H7 (cell line): Measurements from ENCODE around the gene LRRIQ3. TPM values are rescaled to one million over a fixed set of nuclear protein-coding genes. Genes with fewer than 3 reads are reported as not detected.

Experiments
- DNase-seq: peaks from one replicate; pipeline ENCODE4 v3.0.0; 2012
- H3K27me3 ChIP-seq: 2 replicates; pipeline ENCODE4 v1.6.0; 2011; ENCODE audit warnings: mild to moderate bottlenecking, low read length; ENCODE audit not compliant: control insufficient read depth, insufficient read depth
- H3K36me3 ChIP-seq: replicated peaks from 2 replicates; pipeline ENCODE4 v1.5.1; 2011; ENCODE audit warnings: low read length; ENCODE audit not compliant: control insufficient read depth, insufficient read depth
- H3K4me3 ChIP-seq: 2 replicates; pipeline ENCODE4 v1.5.1; 2011; ENCODE audit warnings: low read depth, mild to moderate bottlenecking, control low read depth, low read length, moderate library complexity; ENCODE audit not compliant: insufficient read depth
- total RNA-seq: library from RNA; depleted of rRNA; stranded (reverse); fragments of >200 nt; shearing (Covaris generic); gene quantifications from 2 replicates; pipeline ENCODE4 v1.2.3, GENCODE V29; 2014; rRNA removed

The LRRIQ3 gene
- total RNA-seq, 1 experiment from 2014 or later, result 0.42 TPM

DNA sequence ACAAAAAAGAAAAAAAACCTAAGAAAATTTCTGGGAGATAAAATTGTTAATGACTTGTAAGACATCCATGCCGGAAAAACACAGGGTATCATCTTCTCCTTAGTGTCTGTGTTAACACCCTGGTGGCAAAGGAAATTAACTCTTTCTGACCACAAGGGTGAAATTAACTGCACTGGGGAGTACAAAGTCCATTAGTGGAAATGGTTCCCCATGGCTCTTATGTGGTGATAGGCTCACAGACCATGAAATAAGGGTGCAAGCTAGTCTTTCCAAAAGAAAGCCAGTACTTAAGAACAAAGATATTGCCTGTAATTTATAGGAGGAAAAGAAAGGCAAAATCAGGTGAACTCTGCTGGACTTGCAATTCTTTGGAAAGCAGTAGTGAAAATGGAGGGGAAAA, 185.4 kb downstream of the LRRIQ3 start:
- no peaks in the 10 kb centered on the region for H3K36me3 ChIP-seq
- H3K4me3 ChIP-seq, result no peak overlapping the region
- H3K27me3 ChIP-seq, result no peaks in the 10 kb centered on the region
- no peak for DNase-seq

DNA sequence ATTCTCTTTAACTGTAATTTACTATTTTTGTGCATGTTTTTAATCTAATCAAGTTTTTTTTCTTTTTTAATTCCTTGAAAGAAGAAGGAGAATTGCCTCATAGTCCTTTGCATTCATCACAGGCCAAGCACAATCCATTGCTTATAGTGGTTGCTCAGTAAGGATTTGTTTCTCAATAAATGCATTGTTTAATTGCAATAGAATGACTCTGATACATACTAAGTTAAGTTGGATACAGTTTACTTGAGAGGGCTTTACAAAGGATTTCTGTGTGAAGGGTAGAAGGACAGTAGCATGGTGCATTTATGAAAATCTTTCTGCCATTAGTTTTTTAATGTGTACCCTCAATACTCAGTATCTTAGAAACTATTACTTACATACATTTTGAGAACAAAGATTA, 186.2 kb downstream of the LRRIQ3 start:
- no peaks in the 10 kb centered on the region for H3K27me3 ChIP-seq
- DNase-seq, result no peak
- no peaks in the 10 kb centered on the region for H3K36me3 ChIP-seq
- no peak overlapping the region for H3K4me3 ChIP-seq

DNA sequence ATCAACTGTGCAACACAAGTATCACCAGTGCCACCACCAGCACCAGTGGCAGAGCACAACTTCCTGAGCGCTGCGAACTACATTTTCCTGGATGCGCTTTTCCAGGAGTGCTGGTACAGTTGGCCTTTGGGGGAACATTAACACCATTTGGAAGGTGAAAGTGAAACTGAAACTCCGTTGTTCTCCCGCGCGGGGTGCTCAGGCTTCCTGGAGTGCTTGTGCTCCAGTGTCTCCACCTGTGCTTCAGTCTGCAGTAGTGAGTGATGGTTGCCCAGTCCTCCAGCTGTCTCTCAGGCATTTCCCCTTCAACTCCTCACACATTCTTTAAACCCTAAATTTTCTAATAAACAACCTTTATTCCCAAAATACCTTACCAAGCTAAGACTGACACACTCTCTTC, 187.8 kb downstream of the LRRIQ3 start:
- no peak for DNase-seq
- no peaks in the 10 kb centered on the region for H3K27me3 ChIP-seq
- H3K4me3 ChIP-seq, result no peak overlapping the region
- H3K36me3 ChIP-seq, result no peaks in the 10 kb centered on the region

DNA sequence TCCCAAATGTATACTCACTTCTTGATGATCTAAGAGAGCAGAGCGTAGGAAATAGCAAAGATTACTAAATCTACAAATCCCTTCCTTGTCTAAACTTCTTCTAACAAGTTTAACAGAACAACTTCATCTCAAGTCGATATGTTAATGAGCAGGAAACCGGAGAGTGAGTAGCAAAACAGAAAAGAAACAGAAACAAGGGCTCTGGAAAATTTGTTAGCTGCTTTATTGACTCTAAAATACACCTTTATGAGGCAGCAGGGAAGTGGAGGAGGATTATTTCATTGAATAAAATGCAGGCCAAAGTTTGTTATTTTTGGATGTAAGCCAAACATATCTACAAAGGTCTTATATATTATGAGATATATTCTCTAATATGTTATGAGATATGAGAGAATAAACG, 192.4 kb downstream of the LRRIQ3 start:
- H3K36me3 ChIP-seq, result no peaks in the 10 kb centered on the region
- H3K4me3 ChIP-seq, result no peak overlapping the region
- no peaks in the 10 kb centered on the region for H3K27me3 ChIP-seq
- DNase-seq, result no peak

DNA sequence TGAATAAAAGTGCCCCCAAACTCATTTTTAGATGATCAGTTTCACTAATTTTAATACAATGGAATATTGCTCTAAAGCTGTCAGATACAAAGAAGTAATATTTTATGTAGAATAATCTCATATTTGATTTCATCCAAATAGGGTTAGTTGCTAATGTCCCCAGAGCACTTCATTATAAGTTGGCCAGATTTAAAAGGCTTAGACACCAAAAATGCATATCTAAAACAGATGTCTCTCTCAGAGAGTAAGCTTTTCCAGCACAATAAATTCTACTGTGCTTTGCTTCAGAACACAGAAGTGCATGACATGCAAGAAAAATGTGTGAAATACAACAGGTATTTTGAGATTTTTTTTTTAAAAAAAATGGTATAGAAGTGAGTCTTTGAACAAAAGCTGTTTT, 194.2 kb downstream of the LRRIQ3 start:
- DNase-seq, result no peak
- H3K36me3 ChIP-seq, result no peaks in the 10 kb centered on the region
- no peak overlapping the region for H3K4me3 ChIP-seq
- no peaks in the 10 kb centered on the region for H3K27me3 ChIP-seq

DNA sequence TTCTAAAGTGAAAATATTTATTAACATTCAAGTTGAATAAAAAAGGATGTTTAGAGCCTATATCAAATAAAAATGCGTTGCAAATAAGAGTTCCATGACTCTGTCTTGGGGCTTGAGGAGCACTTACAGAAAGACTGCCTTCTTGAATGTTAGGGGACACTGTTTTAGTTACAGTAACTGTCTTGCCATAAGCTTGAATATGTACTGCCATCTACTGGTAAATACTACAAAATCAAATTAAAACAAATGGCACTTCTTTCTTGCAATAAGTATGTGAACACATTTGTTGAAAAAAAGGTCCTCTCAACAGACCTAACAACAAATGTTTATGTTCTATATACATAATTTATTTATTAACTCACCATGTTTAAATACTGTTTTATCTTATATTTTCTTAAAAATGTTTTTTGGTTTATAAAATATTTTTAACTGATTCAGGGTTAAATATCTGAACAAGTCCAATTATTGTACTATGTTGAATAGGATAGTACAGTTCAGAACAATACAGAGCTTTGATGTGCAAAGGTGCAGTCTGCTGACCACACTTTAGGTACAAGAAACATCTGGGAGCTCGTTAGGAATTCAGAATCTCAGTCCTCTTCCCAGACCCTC, 199.5 kb downstream of the LRRIQ3 start:
- no peak overlapping the region for H3K4me3 ChIP-seq
- peak; percentile 8 for DNase-seq
- no peaks in the 10 kb centered on the region for H3K36me3 ChIP-seq
- no peaks in the 10 kb centered on the region for H3K27me3 ChIP-seq

DNA sequence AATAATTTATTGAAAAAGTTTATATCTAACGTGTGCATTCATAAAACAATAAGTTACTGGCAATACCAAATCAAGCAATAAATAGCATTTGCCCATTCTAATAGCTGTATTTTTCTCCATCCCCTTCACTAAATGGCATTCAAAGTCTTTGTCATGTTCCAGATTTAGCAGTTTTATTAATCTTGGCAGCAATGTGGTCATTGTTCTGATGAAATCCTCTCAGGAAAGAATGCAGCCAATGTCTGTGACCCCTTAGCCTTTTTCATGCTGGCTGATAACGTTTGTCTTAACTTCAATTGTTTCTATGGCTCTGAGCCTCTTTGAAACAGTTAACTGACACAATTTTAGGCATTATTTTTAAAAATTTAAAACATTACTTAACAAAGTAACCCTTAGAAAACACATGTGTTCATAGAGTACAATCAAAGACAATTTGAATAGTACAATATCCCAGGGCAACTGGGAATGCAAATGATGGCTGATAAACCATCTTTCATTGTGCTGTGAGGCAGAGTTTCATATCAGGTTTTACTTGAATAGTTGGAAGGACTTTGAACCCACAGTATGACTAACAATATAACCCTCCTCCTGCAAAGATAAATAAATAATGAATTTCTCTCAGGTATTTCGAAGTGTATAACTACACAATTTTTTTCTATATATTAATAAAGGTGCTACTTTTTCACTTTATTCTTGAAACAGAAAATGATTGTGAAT, 217.5 kb downstream of the LRRIQ3 start:
- Histone ChIP-seq H3K27me3 (no peaks in the 10 kb centered on the region), H3K4me3 (no peak overlapping the region), H3K36me3 (no peaks in the 10 kb centered on the region)
- DNase-seq, result no peak

DNA sequence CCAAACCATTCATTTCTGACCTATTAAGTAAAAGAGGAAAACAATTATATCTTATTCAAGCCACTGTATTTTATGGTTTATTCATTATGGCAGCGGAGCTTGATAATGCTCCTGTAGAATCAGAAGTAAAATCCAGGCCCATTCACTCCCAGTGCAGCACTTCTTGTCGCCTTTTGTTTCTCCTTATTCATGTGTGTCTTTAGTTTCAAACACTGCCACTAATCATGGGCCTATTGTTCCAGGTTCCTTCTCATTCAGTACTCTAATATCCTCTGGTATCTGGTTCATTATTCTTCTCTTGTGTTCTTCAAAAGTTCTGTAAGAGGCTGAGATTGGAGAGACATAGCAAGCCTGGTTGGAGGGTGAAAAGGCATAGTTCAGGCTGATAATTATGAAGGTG, 218.3 kb downstream of the LRRIQ3 start:
- H3K27me3 ChIP-seq, result no peaks in the 10 kb centered on the region
- H3K4me3 ChIP-seq, result no peak overlapping the region
- H3K36me3 ChIP-seq, result no peaks in the 10 kb centered on the region
- DNase-seq, result no peak

DNA sequence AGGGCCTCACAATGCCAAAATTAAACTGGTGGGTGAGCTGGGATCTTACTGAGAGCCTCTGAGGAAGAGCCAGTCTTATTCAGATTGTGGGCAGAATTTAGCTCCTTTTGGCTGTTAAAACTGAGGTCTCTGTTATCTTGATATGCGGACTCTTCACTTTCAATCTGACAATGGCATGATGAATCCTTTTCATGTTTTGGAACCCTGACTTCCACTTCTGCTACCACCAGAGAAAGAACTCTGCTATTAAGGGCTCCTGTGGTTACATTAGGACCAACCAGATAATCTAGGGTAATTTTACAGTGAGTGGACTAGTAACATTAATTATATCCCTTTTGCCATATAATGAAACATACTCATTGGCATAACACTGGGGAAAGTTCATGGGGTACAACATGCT, 219.0 kb downstream of the LRRIQ3 start:
- no peak overlapping the region for H3K4me3 ChIP-seq
- no peaks in the 10 kb centered on the region for H3K36me3 ChIP-seq
- H3K27me3 ChIP-seq, result no peaks in the 10 kb centered on the region
- no peak for DNase-seq

Other genes starting within 250 kb of the LRRIQ3 start
- 2.1 and 2.7 TPM in 2 replicates for gene FPGT, start 66 bp upstream of the LRRIQ3 start, total RNA-seq
- 0.44 TPM in 1 of 2 replicates, not detected in the other for gene TNNI3K, start 37.2 kb upstream of the LRRIQ3 start, total RNA-seq